Ascending aorta (tissue), 2 donors: ENCODE measurements around the gene GUCY2D. TPM values are rescaled to one million over a fixed set of nuclear protein-coding genes. Genes with fewer than 3 reads are reported as not detected.

Source experiments
- DNase-seq, 2 donors: peaks; one replicate each; pipeline ENCODE4 v3.0.0-alpha.2; 2019; ENCODE audit warnings: low spot score in 2 of 2
- H3K27ac ChIP-seq, 2 donors: fragments of 200-600 bp; sonication (generic); one replicate each; pipeline ENCODE4 v1.5.1; 2016 to 2017; ENCODE audit warnings: mild to moderate bottlenecking in 1 of 2
- H3K27me3 ChIP-seq: fragments of 200-600 bp; sonication (generic); one replicate; pipeline ENCODE4 v1.5.1; 2017
- H3K36me3 ChIP-seq, 2 donors: fragments of 200-600 bp; sonication (generic); one replicate each; pipeline ENCODE4 v1.5.1; 2016
- H3K4me1 ChIP-seq, 2 donors: fragments of 200-600 bp; sonication (generic); one replicate each; pipeline ENCODE4 v1.5.1; 2016 to 2017; ENCODE audit warnings: mild to moderate bottlenecking in 1 of 2
- H3K4me3 ChIP-seq, 2 donors: fragments of 200-600 bp; sonication (generic); one replicate each; pipeline ENCODE4 v1.5.1; 2016 to 2017; ENCODE audit warnings: mild to moderate bottlenecking in 1 of 2
- H3K9me3 ChIP-seq, 2 donors: fragments of 200-600 bp; sonication (generic); one replicate each; pipeline ENCODE4 v1.5.1; 2016
- CTCF ChIP-seq, 3 experiments: fragments of 200-600 bp in 2 of 3; fragments of 450-650 bp in 1 of 3; sonication (generic) in 2 of 3; IDR thresholded peaks; one replicate each; pipeline ENCODE4 v1.5.1; 2016 to 2019; ENCODE audit warnings: antibody characterized with exemption in 3 of 3, mild to moderate bottlenecking in 1 of 3, moderate library complexity in 1 of 3
- intact Hi-C: fragments of 100-400 bp; cut with DNase I; formaldehyde crosslinking; loops from one replicate; pipeline ENCODE4 v1.15.1; 2023
- total RNA-seq: library from RNA; depleted of rRNA; stranded (reverse); fragments of >200 nt; gene quantifications from one replicate; pipeline ENCODE4 v1.1.0, GENCODE V29; 2016

Gene GUCY2D
- total RNA-seq, 1 donor from 2014 or later: not detected

- no peak overlapping the region for H3K27ac ChIP-seq
- no peaks in the 10 kb centered on the region for H3K9me3 ChIP-seq
- TF ChIP-seq CTCF (IDR thresholded peaks at IDR 0.05): no peak
- H3K36me3 ChIP-seq: no peaks in the 10 kb centered on the region
- H3K4me1 ChIP-seq: no peaks in the 10 kb centered on the region
- no peak overlapping the region for H3K4me3 ChIP-seq
- intact Hi-C loops: loop anchor here (10.0 kb wide), 1 partner anchor 228 kb away; no protein-coding TSS in a partner anchor
- DNase-seq: no peak
- H3K27me3 ChIP-seq: no peaks in the 10 kb centered on the region
These were observed 50.1 kb downstream of the GUCY2D start for GRCh38 chr17:8052256-8053252.

- Histone ChIP-seq H3K4me3 (no peak overlapping the region), H3K27ac (no peak overlapping the region), H3K36me3 (no peaks in the 10 kb centered on the region), H3K27me3 (no peaks in the 10 kb centered on the region), H3K4me1 (no peaks in the 10 kb centered on the region), H3K9me3 (no peaks in the 10 kb centered on the region)
- DNase-seq: no peak
- no peak for TF ChIP-seq CTCF (IDR thresholded peaks at IDR 0.05)
- intact Hi-C loops: loop anchor here (10.0 kb wide), 1 partner anchor 229 kb away; no protein-coding TSS in a partner anchor
These were observed 51.2 kb downstream of the GUCY2D start for GRCh38 chr17:8053600-8053999.

GRCh38 chr17:8055851-8056231 lies 53.4 kb downstream of the GUCY2D start:
- Histone ChIP-seq H3K27ac (peak overlapping the region in 1 of 2 donors; percentile 15), H3K4me1 (no peaks in the 10 kb centered on the region), H3K9me3 (no peaks in the 10 kb centered on the region), H3K27me3 (peaks cover 4% of the 10 kb centered on the region), H3K36me3 (no peaks in the 10 kb centered on the region), H3K4me3 (no peak overlapping the region)
- DNase-seq: no peak
- intact Hi-C loops: loop anchor here (5.0 to 10.0 kb wide), 2 partner anchors 144 to 231 kb away; no protein-coding TSS in a partner anchor
- no peak for TF ChIP-seq CTCF (IDR thresholded peaks at IDR 0.05)

GRCh38 chr17:8056232-8056975 lies 54.0 kb downstream of the GUCY2D start:
- DNase-seq: peak; percentile 48 to 78
- Histone ChIP-seq H3K36me3 (no peaks in the 10 kb centered on the region), H3K27ac (peak overlapping the region in 1 of 2 donors; percentile 15), H3K4me1 (no peaks in the 10 kb centered on the region), H3K9me3 (no peaks in the 10 kb centered on the region), H3K4me3 (no peak overlapping the region), H3K27me3 (peaks cover 4% of the 10 kb centered on the region)
- TF ChIP-seq CTCF (IDR thresholded peaks at IDR 0.05): no peak
- intact Hi-C loops: loop anchor here (5.0 to 10.0 kb wide), 2 partner anchors 144 to 232 kb away; no protein-coding TSS in a partner anchor

- DNase-seq: no peak
These were observed 54.7 kb downstream of the GUCY2D start for GRCh38 chr17:8056976-8057625.

More at GRCh38 chr17:8056976-8057625, 54.7 kb downstream of the GUCY2D start:
- Histone ChIP-seq H3K27me3 (peaks cover 6% of the 10 kb centered on the region), H3K36me3 (no peaks in the 10 kb centered on the region), H3K9me3 (no peaks in the 10 kb centered on the region), H3K27ac (no peak overlapping the region), H3K4me1 (no peaks in the 10 kb centered on the region), H3K4me3 (no peak overlapping the region)
- no peak for TF ChIP-seq CTCF (IDR thresholded peaks at IDR 0.05)
- intact Hi-C loops: loop anchor here (5.0 to 10.0 kb wide), 2 partner anchors 145 to 232 kb away; no protein-coding TSS in a partner anchor
